Peyer's patch (tissue), 4 donors: ENCODE results near the gene TMEM198. TPM values are rescaled to one million over a fixed set of nuclear protein-coding genes. Genes with fewer than 3 reads are reported as not detected.

Experiments used
- DNase-seq, 3 donors: peaks; one replicate each; pipeline ENCODE4 v3.0.0-alpha.2; 2017 to 2019
- H3K27ac ChIP-seq, 4 donors: fragments of 200-600 bp; sonication (generic); one replicate each; pipeline ENCODE4 v1.5.1; 2016 to 2019
- H3K27me3 ChIP-seq, 2 donors: fragments of 200-600 bp; sonication (generic); one replicate each; pipeline ENCODE4 v1.5.1; 2019
- H3K36me3 ChIP-seq, 3 donors: fragments of 200-600 bp; sonication (generic); one replicate each; pipeline ENCODE4 v1.5.1; 2016 to 2019
- H3K4me1 ChIP-seq, 4 donors: fragments of 200-600 bp; sonication (generic); one replicate each; pipeline ENCODE4 v1.5.1; 2016 to 2019
- H3K4me3 ChIP-seq, 4 donors: fragments of 200-600 bp; sonication (generic); 1 replicate in 3 of 4; 2 replicates in 1 of 4; pipeline ENCODE4 v1.5.1; 2016 to 2019; ENCODE audit warnings: mild to moderate bottlenecking in 1 of 4
- H3K9me3 ChIP-seq, 4 donors: fragments of 200-600 bp; sonication (generic); one replicate each; pipeline ENCODE4 v1.5.1; 2016 to 2019; ENCODE audit warnings: mild to moderate bottlenecking in 1 of 4
- CTCF ChIP-seq, 6 experiments: fragments of 450-650 bp in 4 of 6; fragments of 200-600 bp in 2 of 6; sonication (generic) in 1 of 6; IDR thresholded peaks; one replicate each; pipeline ENCODE4 v1.5.1; 2017 to 2019; ENCODE audit warnings: antibody characterized with exemption in 6 of 6, mild to moderate bottlenecking in 3 of 6, moderate library complexity in 1 of 6
- POLR2A ChIP-seq, 2 donors: fragments of 450-650 bp; IDR thresholded peaks; one replicate each; pipeline ENCODE4 v1.5.1; 2017; ENCODE audit warnings: antibody characterized with exemption in 2 of 2, mild to moderate bottlenecking in 2 of 2, moderate library complexity in 2 of 2
- small RNA-seq, 2 donors: library from RNA; depleted of rRNA; stranded (forward); fragments of <200 nt; gene quantifications; one replicate each; pipeline ENCODE3, GENCODE V24; 2016
- total RNA-seq, 4 donors: library from RNA; depleted of rRNA; stranded (reverse); fragments of >200 nt; gene quantifications; one replicate each; pipeline ENCODE4 v1.1.0, GENCODE V29; 2016

TMEM198 gene
- total RNA-seq, 4 donors from 2014 or later, result 6.6 to 25.5 (median 13.9) TPM

- Histone ChIP-seq H3K9me3 (no peaks in the 10 kb centered on the region), H3K36me3 (peaks cover 0 to 6% (median 0%) of the 10 kb centered on the region in 3 donors), H3K4me3 (peak overlapping the region; percentile 60 to 88 (median 74)), H3K4me1 (peaks cover 0 to 9% (median 0%) of the 10 kb centered on the region in 4 donors), H3K27ac (peak overlapping the region; percentile 77 to 92 (median 89)), H3K27me3 (no peaks in the 10 kb centered on the region)
- TF ChIP-seq CTCF (IDR thresholded peaks at IDR 0.05) (no peak), POLR2A (IDR thresholded peaks at IDR 0.05) (no peak)
- DNase-seq, result no peak
Measured at GRCh38 chr2:219596954-219597551, 53.2 kb downstream of the TMEM198 start.

GRCh38 chr2:219597552-219598307 is 53.9 kb downstream of the TMEM198 start, which contains the start of gene STK11IP:
Gene STK11IP (plus strand): TSS chr2:219597857. CDS start chr2:219598120, 263 bp downstream.
- Histone ChIP-seq H3K36me3 (peaks cover 0 to 13% (median 0%) of the 10 kb centered on the region in 3 donors), H3K27ac (peak within 1 kb of the TSS; percentile 77 to 92 (median 89)), H3K4me1 (peaks cover 0 to 9% (median 0%) of the 10 kb centered on the region in 4 donors), H3K9me3 (no peaks in the 10 kb centered on the region), H3K27me3 (no peaks in the 10 kb centered on the region), H3K4me3 (peak within 1 kb of the TSS; percentile 60 to 88 (median 74))
- peak; percentile 96 to 98 (median 98) for DNase-seq
- TF ChIP-seq POLR2A (IDR thresholded peaks at IDR 0.05) (peak; percentile 81 to 87), CTCF (IDR thresholded peaks at IDR 0.05) (no peak)

- TF ChIP-seq POLR2A (IDR thresholded peaks at IDR 0.05), result no peak
- no peak for TF ChIP-seq CTCF (IDR thresholded peaks at IDR 0.05)
- DNase-seq, result no peak
Measured at GRCh38 chr2:219598308-219599078, 54.7 kb downstream of the TMEM198 start.

More at GRCh38 chr2:219598308-219599078, 54.7 kb downstream of the TMEM198 start:
- peak overlapping the region; percentile 77 to 92 (median 89) for H3K27ac ChIP-seq
- peaks cover 0 to 18% (median 0%) of the 10 kb centered on the region in 3 donors for H3K36me3 ChIP-seq
- peak overlapping the region; percentile 60 to 88 (median 74) for H3K4me3 ChIP-seq
- no peaks in the 10 kb centered on the region for H3K27me3 ChIP-seq
- no peaks in the 10 kb centered on the region for H3K9me3 ChIP-seq
- peaks cover 0 to 9% (median 0%) of the 10 kb centered on the region in 4 donors for H3K4me1 ChIP-seq

Small RNAs within 50 kb of the gene (small RNA-seq; reads per million reads assigned to genes)
- gene MIR3132 (0 reads per million in 2 donors), gene RN7SKP213 (0 to 0.06 reads per million in 2 donors)

Other genes starting within 250 kb of the TMEM198 start
- 1 to 10 TPM in 2 of 4 donors, under 1 TPM in 1, not detected in 1; 0.88 to 4.9 (median 2.3) TPM for gene PTPRN, start 234.6 kb upstream of the TMEM198 start, total RNA-seq
- gene RESP18, start 211.3 kb upstream of the TMEM198 start, total RNA-seq, result not detected
- gene DNPEP, start 156.1 kb upstream of the TMEM198 start, total RNA-seq, result 100 to 1,000 TPM in 3 of 4 donors, 10 to 100 TPM in 1; 90.8 to 180 (median 177) TPM
- gene DES, start 125.7 kb upstream of the TMEM198 start, total RNA-seq, result 100 to 1,000 TPM in 2 of 4 donors, 10 to 100 TPM in 2; 82.0 to 574 (median 112) TPM
- gene SPEG, start 109.2 kb upstream of the TMEM198 start, total RNA-seq, result 10 to 100 TPM in 2 of 4 donors, 1 to 10 TPM in 2; 3.2 to 49.5 (median 10.2) TPM
- 10 to 100 TPM; 35.0 to 69.6 (median 38.9) TPM for gene GMPPA, start 45.1 kb upstream of the TMEM198 start, total RNA-seq
- gene ASIC4, start 29.5 kb upstream of the TMEM198 start, total RNA-seq, result under 1 TPM in 1 of 4 donors, not detected in 3; 0.27 TPM
- 100 to 1,000 TPM in 1 of 4 donors, 10 to 100 TPM in 3; 19.0 to 122 (median 90.5) TPM for gene CHPF, start 219 bp upstream of the TMEM198 start, total RNA-seq
- gene OBSL1, start 27.5 kb downstream of the TMEM198 start, total RNA-seq, result 10 to 100 TPM in 3 of 4 donors, 1 to 10 TPM in 1; 7.5 to 43.7 (median 21.2) TPM
- gene INHA, start 28.3 kb downstream of the TMEM198 start, total RNA-seq, result not detected
- gene STK11IP, start 53.8 kb downstream of the TMEM198 start, total RNA-seq, result 10 to 100 TPM; 19.4 to 62.6 (median 51.5) TPM
- 1 to 10 TPM in 1 of 4 donors, under 1 TPM in 1, not detected in 2; 0.57 to 8.1 TPM for gene SLC4A3, start 83.6 kb downstream of the TMEM198 start, total RNA-seq